ENCODE data around the gene METTL24.

GRCh38 chr6:110337486-110337885 is 20.7 kb downstream of the METTL24 start:
- TF ChIP-seq CTCF (IDR thresholded peaks at IDR 0.05) (no peak), ZFX (IDR thresholded peaks at IDR 0.05; ENCODE audit: borderline replicate concordance) (no peak)
